Gastrocnemius medialis (tissue), 4 donors: ENCODE results near the gene PLBD2.

Experiments used
- POLR2A ChIP-seq, 2 donors: fragments of 450-650 bp; IDR thresholded peaks; one replicate each; pipeline ENCODE4 v1.6.1; 2017; ENCODE audit warnings: antibody characterized with exemption in 2 of 2, mild to moderate bottlenecking in 2 of 2, moderate library complexity in 2 of 2
- TF ChIP-seq, protein P1 (sequence below), 5 experiments: fragments of 450-650 bp in 3 of 5; fragments of 200-600 bp in 2 of 5; sonication (generic) in 2 of 5; IDR thresholded peaks in 4 of 5; conservative IDR thresholded peaks in 1 of 5; 1 replicate in 4 of 5; 2 replicates in 1 of 5; pipeline ENCODE4 v1.5.1; 2016 to 2019; ENCODE audit warnings: antibody characterized with exemption in 5 of 5, mild to moderate bottlenecking in 3 of 5, moderate library complexity in 3 of 5

DNA sequence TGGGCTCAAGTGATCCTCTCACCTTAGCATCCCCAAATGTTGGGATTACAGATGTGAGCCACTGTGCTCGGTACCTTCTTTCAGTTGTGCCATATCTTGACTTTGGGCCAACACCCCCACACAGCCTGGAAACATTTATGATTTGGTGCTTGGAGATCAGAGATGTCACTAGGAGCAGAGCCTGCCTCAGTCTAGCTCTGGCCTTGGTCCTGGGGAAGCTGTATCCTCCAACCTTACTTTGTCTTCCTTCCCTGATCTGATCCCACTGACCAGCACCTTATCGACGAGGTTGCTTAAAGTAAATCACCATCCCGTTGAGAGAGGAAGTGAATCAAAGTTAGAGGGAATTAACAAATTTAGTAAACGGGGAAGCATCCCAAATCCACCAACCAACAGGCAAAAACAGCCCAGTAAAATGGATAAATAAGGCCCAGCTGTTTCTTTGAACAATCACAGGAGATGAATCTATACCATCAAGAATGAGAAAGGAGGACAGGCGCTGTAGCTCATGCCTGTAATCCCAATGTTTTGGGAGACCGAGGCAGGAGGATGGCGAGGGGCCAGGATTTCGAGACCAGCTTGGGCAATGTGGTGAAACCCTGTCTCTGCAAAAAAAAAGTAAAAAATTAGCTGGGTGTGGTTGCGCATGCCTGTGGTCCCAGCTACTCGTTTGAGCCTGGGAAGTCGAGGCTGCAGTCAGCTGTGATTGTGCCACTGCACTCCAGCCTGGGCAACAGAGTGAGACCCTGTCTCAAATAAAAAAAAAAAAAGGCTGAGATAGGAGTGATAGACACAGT is 3.4 kb downstream of the PLBD2 start:
- TF ChIP-seq, protein P1, sequence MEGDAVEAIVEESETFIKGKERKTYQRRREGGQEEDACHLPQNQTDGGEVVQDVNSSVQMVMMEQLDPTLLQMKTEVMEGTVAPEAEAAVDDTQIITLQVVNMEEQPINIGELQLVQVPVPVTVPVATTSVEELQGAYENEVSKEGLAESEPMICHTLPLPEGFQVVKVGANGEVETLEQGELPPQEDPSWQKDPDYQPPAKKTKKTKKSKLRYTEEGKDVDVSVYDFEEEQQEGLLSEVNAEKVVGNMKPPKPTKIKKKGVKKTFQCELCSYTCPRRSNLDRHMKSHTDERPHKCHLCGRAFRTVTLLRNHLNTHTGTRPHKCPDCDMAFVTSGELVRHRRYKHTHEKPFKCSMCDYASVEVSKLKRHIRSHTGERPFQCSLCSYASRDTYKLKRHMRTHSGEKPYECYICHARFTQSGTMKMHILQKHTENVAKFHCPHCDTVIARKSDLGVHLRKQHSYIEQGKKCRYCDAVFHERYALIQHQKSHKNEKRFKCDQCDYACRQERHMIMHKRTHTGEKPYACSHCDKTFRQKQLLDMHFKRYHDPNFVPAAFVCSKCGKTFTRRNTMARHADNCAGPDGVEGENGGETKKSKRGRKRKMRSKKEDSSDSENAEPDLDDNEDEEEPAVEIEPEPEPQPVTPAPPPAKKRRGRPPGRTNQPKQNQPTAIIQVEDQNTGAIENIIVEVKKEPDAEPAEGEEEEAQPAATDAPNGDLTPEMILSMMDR (IDR thresholded peaks at IDR 0.05 in 4 of 5, conservative IDR thresholded peaks at IDR 0.05 in 1 of 5), result no peak
- no peak for TF ChIP-seq POLR2A (IDR thresholded peaks at IDR 0.05)
